ENCODE results near the gene RHO.

The RHO gene

DNA sequence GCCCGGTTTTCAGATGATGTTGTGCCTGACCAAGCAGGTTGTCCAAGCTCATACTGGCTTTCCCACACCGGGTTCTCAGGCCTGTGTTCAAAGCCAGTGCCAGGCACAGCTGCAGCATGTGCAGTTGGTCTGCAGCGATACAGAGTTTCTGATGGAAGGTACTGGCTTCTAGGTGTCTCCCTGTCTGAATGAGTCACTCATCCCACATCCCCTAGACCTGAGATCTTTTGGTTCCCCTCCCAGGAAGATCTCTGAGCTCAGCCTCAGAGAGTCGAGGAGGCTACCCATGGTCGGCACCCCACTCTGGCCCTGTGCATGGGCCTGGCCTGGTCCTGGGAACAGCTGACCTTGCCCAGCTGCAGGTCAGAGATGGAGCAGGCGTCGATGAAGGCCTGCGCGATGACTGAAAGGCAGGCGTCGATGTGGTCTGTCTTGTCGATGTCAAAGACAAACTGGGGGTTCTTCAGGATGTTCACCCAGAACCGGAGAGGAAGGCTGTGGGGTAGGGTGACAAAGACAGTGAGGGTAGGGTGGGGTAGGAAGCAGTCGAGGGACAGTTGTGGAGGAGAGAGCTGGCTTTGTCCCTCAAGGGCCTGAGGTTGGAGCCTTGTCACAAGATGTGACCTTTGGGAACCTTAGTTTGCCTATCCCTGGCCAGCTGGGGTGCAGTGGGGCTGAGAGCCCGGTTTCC is 29.8 kb downstream of the RHO start:
- Histone ChIP-seq H3K9me3 (ENCODE audit: control insufficient read depth, low read length) (no peaks in the 10 kb centered on the region), H3K4me1 (ENCODE audit: control insufficient read depth, insufficient read depth, low read length) (peaks cover 39% of the 10 kb centered on the region), H3K27me3 (ENCODE audit: control insufficient read depth, insufficient read depth, low read length, poor library complexity, severe bottlenecking) (no peaks in the 10 kb centered on the region), H3K36me3 (ENCODE audit: control insufficient read depth, insufficient read depth, low read length) (no peaks in the 10 kb centered on the region), H3K27ac (ENCODE audit: insufficient read depth, low read depth, low read length, poor library complexity, severe bottlenecking) (no peak overlapping the region), H3K4me3 (ENCODE audit: insufficient read depth, low read depth, low read length) (no peak overlapping the region)
- 93% methylated on average over 15 of the region's 15 CpGs for WGBS, 2 experiments

- H3K36me3 ChIP-seq (ENCODE audit: control insufficient read depth, insufficient read depth, low read length): no peaks in the 10 kb centered on the region
- H3K9me3 ChIP-seq (ENCODE audit: control insufficient read depth, low read length): no peaks in the 10 kb centered on the region
- 84 to 88% methylated on average over 11 of the region's 11 CpGs for WGBS, 2 experiments
- H3K27me3 ChIP-seq (ENCODE audit: control insufficient read depth, insufficient read depth, low read length, poor library complexity, severe bottlenecking): no peaks in the 10 kb centered on the region
- no peak overlapping the region for H3K4me3 ChIP-seq (ENCODE audit: insufficient read depth, low read depth, low read length)
- peaks cover 38% of the 10 kb centered on the region for H3K4me1 ChIP-seq (ENCODE audit: control insufficient read depth, insufficient read depth, low read length)
- no peak overlapping the region for H3K27ac ChIP-seq (ENCODE audit: insufficient read depth, low read depth, low read length, poor library complexity, severe bottlenecking)
These were observed 30.5 kb downstream of the RHO start for GRCh38 chr3:129558772-129559564.

DNA sequence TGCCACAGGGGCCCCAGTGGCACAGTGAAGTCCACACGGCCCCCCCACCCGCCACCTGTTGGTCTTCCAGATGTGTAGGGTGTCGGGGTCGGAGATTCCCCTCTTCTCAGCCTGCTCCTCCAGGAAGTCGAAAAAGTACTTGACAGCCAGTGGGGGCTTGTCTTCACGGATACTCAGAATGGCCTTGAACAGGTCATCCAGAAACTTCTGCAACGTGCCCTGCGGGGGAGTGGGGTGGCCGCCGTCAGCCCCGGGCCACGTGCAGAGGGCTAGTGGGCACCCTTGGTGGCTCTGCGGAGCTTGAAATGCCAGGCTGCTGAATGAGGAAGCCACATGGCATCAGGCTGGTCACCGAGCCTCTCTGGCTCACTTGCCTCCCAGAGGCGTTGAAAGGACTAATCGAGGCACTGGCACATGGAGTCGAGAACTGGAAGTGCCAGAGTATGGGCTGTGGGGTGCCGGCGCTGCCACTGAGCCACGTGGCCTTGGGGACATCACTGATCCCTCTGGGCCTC is 31.2 kb downstream of the RHO start:
- H3K4me1 ChIP-seq (ENCODE audit: control insufficient read depth, insufficient read depth, low read length): peaks cover 32% of the 10 kb centered on the region
- 94% methylated on average over 20 of the region's 20 CpGs for WGBS, 2 experiments
- no peak overlapping the region for H3K27ac ChIP-seq (ENCODE audit: insufficient read depth, low read depth, low read length, poor library complexity, severe bottlenecking)
- no peaks in the 10 kb centered on the region for H3K27me3 ChIP-seq (ENCODE audit: control insufficient read depth, insufficient read depth, low read length, poor library complexity, severe bottlenecking)
- no peaks in the 10 kb centered on the region for H3K36me3 ChIP-seq (ENCODE audit: control insufficient read depth, insufficient read depth, low read length)
- H3K4me3 ChIP-seq (ENCODE audit: insufficient read depth, low read depth, low read length): no peak overlapping the region
- no peaks in the 10 kb centered on the region for H3K9me3 ChIP-seq (ENCODE audit: control insufficient read depth, low read length)

DNA sequence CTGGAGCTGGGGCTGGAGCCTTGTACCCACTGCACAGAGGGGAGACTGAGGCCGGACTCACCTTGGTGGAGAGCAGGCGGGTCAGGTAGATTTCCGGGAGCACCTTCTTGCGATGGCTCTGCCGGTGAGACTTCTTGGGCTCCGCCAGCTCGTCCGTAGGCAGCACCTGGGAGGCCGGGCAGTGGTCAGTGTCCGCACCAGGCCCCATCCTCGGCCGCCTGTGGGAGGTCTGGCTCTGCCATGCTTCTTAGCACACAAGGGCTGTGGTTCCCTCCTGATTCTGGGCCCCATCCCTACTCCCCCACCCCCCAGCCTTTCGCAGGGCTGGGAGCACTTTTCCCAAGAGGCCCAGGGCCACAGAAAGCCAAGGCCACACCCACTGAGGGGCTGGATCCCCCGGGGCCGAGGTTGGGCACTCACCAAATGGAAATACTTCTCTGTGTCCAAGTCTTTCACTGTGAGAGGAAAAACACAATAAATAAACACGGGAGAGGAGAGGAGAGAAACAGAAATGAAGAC is 31.9 kb downstream of the RHO start:
- Histone ChIP-seq H3K27ac (ENCODE audit: insufficient read depth, low read depth, low read length, poor library complexity, severe bottlenecking) (no peak overlapping the region), H3K27me3 (ENCODE audit: control insufficient read depth, insufficient read depth, low read length, poor library complexity, severe bottlenecking) (no peaks in the 10 kb centered on the region), H3K4me3 (ENCODE audit: insufficient read depth, low read depth, low read length) (no peak overlapping the region), H3K4me1 (ENCODE audit: control insufficient read depth, insufficient read depth, low read length) (peaks cover 27% of the 10 kb centered on the region), H3K36me3 (ENCODE audit: control insufficient read depth, insufficient read depth, low read length) (no peaks in the 10 kb centered on the region), H3K9me3 (ENCODE audit: control insufficient read depth, low read length) (no peaks in the 10 kb centered on the region)
- WGBS, 2 experiments: 80 to 81% methylated on average over 16 of the region's 16 CpGs

DNA sequence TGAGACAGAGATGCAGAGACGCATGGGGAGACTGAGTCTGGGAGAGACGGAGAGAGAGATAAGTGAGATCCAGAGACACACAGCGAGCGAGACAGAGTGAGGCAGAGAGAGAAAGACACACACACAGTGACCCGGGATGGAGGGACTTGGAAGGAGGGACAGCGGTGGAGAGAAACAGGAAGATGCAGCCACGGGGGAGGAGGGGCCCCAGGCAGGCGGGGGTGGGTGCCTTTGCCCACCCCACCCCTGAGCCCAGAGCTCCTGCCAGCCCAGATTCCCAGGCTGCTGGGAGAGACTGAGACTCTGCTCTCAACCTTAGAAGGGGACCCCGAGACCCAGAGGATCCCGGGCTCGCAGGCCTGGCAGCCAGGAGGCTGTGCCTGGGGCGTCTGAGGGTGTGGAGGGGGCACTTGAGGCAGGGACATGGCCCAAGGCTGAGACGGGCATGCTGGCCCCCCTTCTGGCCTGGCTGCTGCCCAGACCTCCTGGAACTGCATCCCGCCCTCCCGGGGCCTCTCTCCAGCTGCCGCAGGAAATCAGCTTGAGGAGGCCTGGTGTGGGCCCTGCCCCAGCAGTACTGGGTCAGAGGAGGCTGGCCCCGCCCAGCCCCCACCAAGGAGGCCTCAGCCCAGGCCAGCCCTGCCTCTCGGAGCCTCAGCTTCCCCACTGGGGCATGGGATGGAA is 32.6 kb downstream of the RHO start:
- Histone ChIP-seq H3K27ac (ENCODE audit: insufficient read depth, low read depth, low read length, poor library complexity, severe bottlenecking) (no peak overlapping the region), H3K4me3 (ENCODE audit: insufficient read depth, low read depth, low read length) (no peak overlapping the region), H3K36me3 (ENCODE audit: control insufficient read depth, insufficient read depth, low read length) (no peaks in the 10 kb centered on the region), H3K4me1 (ENCODE audit: control insufficient read depth, insufficient read depth, low read length) (peaks cover 27% of the 10 kb centered on the region), H3K9me3 (ENCODE audit: control insufficient read depth, low read length) (no peaks in the 10 kb centered on the region), H3K27me3 (ENCODE audit: control insufficient read depth, insufficient read depth, low read length, poor library complexity, severe bottlenecking) (no peaks in the 10 kb centered on the region)
- 74 to 76% methylated on average over 18 of the region's 18 CpGs for WGBS, 2 experiments

- peaks cover 27% of the 10 kb centered on the region for H3K4me1 ChIP-seq (ENCODE audit: control insufficient read depth, insufficient read depth, low read length)
These were observed 33.3 kb downstream of the RHO start for GRCh38 chr3:129561619-129562248.

DNA sequence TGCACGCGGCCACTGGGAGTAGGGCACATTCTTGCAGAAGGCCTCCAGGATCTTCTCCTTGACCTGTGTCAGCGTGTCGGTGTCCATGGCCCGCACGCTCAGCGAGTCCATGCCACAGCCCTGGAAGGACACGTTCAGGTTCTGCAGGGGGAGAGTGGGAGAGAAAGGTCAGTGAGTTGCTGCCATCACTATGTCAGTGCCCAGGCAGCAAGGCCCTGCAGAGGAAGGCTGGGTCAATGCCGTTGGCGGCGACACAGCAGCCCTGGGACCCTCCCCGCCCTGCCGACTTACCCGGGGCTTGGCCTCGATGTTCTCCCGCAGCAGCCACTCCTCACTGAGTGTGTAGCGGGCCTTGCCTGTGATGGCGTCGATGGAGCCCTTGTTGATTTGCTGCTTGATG is 34.4 kb downstream of the RHO start:
- 93 to 94% methylated on average over 19 of the region's 19 CpGs for WGBS, 2 experiments
- H3K4me1 ChIP-seq (ENCODE audit: control insufficient read depth, insufficient read depth, low read length): peaks cover 17% of the 10 kb centered on the region

More at GRCh38 chr3:129561619-129562248, 33.3 kb downstream of the RHO start:
- WGBS, 2 experiments: 91 to 96% methylated on average over 18 of the region's 18 CpGs
- H3K36me3 ChIP-seq (ENCODE audit: control insufficient read depth, insufficient read depth, low read length): no peaks in the 10 kb centered on the region
- no peaks in the 10 kb centered on the region for H3K27me3 ChIP-seq (ENCODE audit: control insufficient read depth, insufficient read depth, low read length, poor library complexity, severe bottlenecking)
- no peaks in the 10 kb centered on the region for H3K9me3 ChIP-seq (ENCODE audit: control insufficient read depth, low read length)
- no peak overlapping the region for H3K4me3 ChIP-seq (ENCODE audit: insufficient read depth, low read depth, low read length)
- no peak overlapping the region for H3K27ac ChIP-seq (ENCODE audit: insufficient read depth, low read depth, low read length, poor library complexity, severe bottlenecking)

DNA sequence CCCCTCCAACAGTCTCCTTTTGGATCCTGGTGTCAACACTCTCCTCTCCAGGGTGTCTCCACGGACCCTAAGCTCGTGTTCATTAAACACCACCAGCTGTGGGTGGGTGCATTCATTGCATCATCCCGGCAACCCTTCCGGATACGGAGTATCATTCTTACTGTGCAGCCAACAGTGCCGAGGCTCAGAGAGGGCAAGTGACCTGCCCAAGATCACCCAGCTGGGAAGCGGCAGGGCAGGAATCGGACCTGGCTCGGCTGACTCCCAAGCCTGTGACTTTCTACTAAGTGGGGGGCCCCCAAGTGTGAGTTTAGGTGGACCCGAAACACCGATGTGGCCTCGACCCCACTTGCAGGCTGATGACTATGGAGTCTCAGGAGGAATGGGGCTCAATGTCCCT is 34.9 kb downstream of the RHO start:
- Histone ChIP-seq H3K4me3 (ENCODE audit: insufficient read depth, low read depth, low read length) (no peak overlapping the region), H3K36me3 (ENCODE audit: control insufficient read depth, insufficient read depth, low read length) (no peaks in the 10 kb centered on the region), H3K27me3 (ENCODE audit: control insufficient read depth, insufficient read depth, low read length, poor library complexity, severe bottlenecking) (no peaks in the 10 kb centered on the region), H3K9me3 (ENCODE audit: control insufficient read depth, low read length) (no peaks in the 10 kb centered on the region), H3K4me1 (ENCODE audit: control insufficient read depth, insufficient read depth, low read length) (peaks cover 14% of the 10 kb centered on the region), H3K27ac (ENCODE audit: insufficient read depth, low read depth, low read length, poor library complexity, severe bottlenecking) (no peak overlapping the region)
- 95 to 96% methylated on average over 12 of the region's 12 CpGs for WGBS, 2 experiments

More for the DNA sequence above, 34.4 kb downstream of the RHO start:
- Histone ChIP-seq H3K27me3 (ENCODE audit: control insufficient read depth, insufficient read depth, low read length, poor library complexity, severe bottlenecking) (no peaks in the 10 kb centered on the region), H3K4me3 (ENCODE audit: insufficient read depth, low read depth, low read length) (no peak overlapping the region), H3K27ac (ENCODE audit: insufficient read depth, low read depth, low read length, poor library complexity, severe bottlenecking) (no peak overlapping the region), H3K9me3 (ENCODE audit: control insufficient read depth, low read length) (no peaks in the 10 kb centered on the region), H3K36me3 (ENCODE audit: control insufficient read depth, insufficient read depth, low read length) (no peaks in the 10 kb centered on the region)

GRCh38 chr3:129563850-129564535 is 35.6 kb downstream of the RHO start:
- H3K9me3 ChIP-seq (ENCODE audit: control insufficient read depth, low read length): no peaks in the 10 kb centered on the region
- H3K27me3 ChIP-seq (ENCODE audit: control insufficient read depth, insufficient read depth, low read length, poor library complexity, severe bottlenecking): no peaks in the 10 kb centered on the region
- H3K36me3 ChIP-seq (ENCODE audit: control insufficient read depth, insufficient read depth, low read length): no peaks in the 10 kb centered on the region
- no peak overlapping the region for H3K27ac ChIP-seq (ENCODE audit: insufficient read depth, low read depth, low read length, poor library complexity, severe bottlenecking)
- peaks cover 14% of the 10 kb centered on the region for H3K4me1 ChIP-seq (ENCODE audit: control insufficient read depth, insufficient read depth, low read length)
- WGBS, 2 experiments: 87 to 89% methylated on average over 8 of the region's 8 CpGs
- no peak overlapping the region for H3K4me3 ChIP-seq (ENCODE audit: insufficient read depth, low read depth, low read length)
